CD4-positive, alpha-beta T cell treated with Interleukin-2 at 100 ng/mL for 4 hours (primary cell): ENCODE data around the gene EGLN3.
"Not testable (repeated sequence)": the region's sequence is repeated elsewhere in the genome, so short reads cannot be mapped to it uniquely, and the experiment has no call there.

ENCODE experiments used
- DNase-seq: peaks from one replicate; pipeline ENCODE4 v3.0.0-alpha.2; 2020; ENCODE audit warnings: low spot score

EGLN3 gene

DNA sequence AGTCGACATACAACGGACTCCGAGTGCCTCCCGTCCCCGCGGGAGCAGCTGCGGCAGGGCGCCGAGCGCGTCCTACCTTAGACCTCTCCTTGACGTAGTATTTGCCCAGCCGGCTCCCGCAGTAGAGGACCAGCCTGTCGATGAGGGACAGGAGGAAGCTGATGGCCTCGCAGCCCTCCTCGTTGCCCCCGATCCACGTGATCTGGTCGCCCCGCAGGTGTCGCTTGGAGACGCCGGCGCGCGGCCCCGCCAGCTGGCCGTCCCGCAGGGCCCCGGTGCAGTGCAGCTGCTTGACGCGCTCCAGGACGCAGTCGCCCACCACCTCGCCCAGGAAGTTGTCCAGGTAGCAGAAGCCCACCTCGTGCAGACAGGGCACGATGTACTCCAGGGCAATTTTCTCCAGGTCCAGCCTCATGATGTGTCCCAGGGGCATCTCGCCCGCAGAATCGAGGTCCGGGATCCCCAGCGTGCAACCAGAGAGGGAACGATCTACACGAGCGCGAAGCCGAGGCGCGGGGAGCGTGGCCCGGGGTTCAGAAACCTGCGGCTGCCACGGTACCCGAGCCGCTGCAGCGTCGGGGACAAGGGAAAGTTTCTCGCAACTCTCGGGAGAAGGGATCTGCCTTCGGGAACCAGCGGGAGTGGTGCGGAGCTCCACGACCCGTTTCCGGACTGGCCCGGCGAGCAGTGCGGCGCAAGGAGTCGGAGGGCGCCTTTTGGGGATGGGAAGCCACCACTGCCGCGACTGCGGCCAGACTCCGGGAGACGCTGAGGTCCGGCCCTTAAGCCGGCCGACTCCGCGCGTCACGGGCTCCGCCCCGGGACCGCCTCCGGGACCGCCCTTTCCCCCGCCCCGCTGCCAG lies at the start of gene EGLN3:
TSS of gene EGLN3 (minus strand) at position 755 of the 863 bp plus-strand sequence. CDS start at position 433, 322 bp downstream.
- peak; percentile 42 for DNase-seq

DNA sequence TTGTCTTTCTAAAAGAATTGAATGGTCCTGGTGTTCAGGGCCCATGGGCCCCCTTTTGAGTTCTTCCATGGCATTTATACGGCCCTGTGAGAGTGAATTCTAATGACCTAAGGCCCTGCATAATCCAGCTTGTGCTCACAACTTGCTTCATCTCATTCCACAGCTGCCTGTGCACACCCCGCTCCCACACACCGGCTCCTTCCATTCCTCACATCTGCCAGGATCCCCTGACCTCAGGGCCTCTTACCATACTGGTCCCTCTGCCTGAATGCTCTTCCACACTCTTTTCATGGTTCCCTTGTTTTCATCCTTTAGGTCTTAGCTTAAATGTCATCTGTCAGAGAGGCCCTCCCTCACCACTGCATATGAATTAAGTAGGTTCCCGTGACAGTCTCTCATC lies 49.5 kb upstream of the EGLN3 start:
- DNase-seq = no peak

DNA sequence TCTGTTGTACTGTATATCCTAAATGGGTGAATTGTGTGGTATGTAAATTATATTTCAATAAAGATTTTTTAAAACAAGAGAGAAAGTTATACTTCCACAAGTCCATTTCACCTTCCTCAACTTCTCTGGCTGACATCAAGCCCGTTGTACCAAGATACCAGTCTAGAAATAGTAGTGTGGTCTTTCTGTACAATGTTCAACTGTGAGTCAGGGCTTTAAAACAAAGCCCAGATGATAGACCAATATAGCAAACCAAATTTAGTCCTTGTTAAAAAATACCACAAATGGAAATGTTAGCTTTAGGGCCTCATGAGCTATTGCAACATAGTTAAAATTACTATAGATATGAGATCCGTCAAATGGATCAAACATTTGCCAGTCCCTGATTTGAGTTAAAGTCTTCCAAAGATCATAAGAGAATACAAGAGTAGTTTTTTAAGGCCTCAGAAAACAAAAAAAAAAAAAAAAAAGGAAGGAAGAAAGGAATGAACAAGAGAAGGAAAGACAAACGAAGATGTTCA lies 49.0 kb upstream of the EGLN3 start:
- DNase-seq = no peak

DNA sequence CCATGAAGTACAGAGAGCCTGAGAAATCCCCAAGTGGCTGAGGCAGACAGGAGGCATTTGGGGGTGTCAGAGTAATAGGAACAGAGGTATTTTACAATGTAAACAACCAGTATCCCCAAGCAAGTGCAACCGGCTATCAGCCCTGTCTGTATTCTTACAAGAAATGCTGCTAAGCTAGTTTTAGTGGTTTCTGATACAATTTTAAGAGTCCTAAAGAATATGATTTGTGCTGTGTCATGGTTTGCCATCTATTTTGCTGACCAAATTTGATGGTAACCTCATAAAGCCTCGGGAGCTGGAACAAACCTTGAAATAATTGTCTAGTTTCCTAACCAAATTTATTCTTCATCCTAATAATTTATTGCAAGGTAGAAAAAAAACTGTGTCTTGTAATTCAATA lies 46.7 kb upstream of the EGLN3 start:
- no peak for DNase-seq

DNA sequence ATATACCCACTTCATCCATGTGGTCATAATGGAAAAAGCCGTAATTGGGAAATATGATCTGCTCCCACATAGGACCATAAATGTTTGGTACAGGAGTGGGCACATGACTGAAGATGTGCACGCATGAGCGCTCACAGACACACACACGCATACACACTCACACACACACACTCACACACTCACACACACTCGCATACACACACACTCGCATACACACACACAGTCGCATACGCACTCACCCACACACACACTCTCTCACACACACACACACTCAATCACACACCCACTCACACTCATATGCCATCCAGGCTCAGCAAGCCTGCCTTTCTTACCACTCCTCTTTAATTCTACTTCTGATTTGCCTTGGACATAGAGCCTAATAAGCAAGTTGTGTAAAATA lies 45.6 kb upstream of the EGLN3 start:
- no peak for DNase-seq

DNA sequence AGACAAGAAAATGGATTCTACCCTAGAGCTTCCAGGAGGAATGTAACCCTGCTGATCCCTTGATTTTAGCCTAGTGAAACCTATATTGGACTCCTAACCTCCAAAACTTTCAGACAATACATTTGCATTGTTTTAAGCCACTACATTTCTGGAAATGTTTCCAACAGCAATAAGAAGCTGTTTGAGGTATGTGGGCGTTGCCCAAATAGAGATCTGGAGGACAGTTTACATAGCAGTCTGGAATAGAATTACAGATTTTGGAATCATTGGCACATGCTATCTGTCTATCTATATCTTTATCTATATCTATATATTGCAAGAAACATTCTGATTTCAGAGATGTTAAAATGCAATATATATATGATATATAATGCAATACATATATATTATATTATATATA lies 42.4 kb upstream of the EGLN3 start:
- no peak for DNase-seq

DNA sequence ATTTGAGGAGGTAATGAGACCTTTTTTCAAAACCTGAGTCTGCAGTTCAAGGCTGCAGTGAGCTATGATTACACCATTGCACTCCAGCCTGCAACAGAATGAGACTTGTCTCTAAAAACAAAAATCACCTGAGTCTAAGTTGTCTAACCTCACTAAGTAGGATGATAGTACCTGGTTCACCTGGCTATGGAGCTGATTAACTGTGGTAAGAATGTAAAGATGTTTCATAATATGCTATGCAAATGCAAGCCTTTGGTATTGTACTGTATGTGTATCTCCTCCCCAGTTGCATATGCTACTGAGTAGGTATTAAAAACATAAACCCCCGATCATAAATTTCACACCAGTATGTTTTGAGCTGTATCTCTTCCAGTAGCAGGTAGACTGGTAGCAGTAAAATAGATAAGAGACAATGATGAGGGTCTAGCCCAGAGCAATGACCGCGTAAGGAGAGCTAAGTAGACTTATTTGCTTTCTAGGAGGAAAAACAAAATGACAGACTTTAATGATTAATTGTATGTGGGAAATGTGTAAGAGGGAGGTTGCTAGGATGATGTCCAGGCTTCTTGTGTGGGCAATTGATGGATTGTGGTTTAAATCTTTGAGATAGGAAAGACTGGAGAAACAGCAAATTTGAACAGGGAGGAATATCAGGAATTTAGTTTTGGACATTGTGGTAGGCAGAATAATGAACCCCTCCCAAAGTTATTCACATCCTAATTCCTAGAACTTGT lies 41.6 kb upstream of the EGLN3 start:
- DNase-seq = no peak

DNA sequence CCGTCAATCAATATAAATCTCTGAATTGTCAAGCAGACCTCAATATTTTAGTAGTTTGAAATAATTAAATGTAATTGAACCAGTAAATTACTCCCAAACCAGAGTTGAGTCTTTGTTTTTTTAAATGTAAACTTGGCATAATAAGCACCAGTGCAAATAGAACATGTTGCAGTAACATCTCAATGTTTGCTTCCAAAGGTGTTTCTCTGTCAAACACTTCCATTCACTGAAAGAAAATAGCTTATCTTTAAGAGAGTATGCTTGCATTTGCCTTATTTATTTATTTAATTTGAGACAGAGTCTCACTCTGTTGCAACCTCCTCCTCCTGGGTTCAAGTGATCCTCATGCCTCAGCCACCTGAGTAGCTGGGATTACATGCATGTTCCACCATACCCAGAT lies 39.9 kb upstream of the EGLN3 start:
- DNase-seq = no peak

DNA sequence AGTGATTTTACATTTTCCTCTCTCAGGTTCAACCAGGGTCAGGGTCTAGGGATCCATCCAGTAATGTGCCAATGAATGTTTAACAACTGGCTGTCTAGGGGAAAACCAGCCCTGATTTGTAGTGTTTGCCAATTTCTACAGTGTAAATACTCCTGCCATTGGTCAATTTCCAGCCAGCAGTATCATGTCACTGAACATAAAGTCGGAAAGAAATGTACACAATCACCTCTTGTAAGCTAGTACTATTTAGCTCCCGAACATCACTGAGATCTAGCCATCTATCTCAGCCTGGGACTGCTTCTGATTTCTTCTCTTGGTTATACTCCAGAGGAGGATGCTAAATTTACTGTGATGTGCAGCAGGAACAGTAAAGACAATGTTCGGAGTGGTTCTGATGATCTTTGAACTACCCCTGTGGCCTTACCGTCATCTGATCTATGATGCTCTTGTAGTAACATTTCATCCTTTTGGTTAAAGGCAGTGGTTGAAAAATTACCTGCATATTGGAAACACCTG lies 36.7 kb upstream of the EGLN3 start:
- DNase-seq = no peak

DNA sequence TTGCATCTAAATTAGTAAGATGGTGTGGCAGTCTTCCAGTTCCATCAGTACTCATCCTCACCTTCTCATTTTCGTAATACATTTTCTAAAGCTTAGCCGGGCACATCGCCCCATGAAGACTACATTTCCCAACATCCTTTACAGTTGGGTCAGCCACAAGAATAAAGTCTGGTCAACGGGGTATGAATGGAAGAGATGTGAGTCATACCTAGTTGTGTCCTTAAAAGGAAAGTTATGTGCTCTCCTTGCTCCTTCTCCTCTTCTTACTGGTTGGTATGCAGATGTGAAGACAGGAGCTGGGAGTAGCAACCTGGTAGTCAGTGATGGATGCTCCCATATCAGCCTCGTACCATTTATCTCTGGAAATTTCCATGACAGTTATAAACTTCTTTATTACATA lies 35.9 kb upstream of the EGLN3 start:
- no peak for DNase-seq

DNA sequence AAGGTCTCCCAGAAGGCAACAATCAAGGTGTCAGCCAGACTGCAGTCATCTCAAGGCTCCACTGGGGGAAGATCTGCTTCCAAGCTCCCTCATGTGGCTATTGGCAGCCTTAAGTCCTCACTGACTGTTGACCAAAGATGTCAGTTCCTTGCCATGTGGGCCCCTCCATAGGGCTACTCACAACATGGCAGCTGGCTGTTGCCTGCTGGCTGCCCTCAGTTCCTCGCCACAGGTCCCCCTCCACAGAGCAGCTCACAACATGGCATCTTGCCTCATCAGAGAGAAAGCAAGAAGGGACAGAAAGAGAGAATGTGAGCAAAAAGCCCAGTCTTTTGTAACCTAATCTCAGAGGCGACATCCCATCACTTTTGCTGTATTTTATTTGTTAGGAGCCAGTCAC lies 34.4 kb upstream of the EGLN3 start:
- DNase-seq = no peak

DNA sequence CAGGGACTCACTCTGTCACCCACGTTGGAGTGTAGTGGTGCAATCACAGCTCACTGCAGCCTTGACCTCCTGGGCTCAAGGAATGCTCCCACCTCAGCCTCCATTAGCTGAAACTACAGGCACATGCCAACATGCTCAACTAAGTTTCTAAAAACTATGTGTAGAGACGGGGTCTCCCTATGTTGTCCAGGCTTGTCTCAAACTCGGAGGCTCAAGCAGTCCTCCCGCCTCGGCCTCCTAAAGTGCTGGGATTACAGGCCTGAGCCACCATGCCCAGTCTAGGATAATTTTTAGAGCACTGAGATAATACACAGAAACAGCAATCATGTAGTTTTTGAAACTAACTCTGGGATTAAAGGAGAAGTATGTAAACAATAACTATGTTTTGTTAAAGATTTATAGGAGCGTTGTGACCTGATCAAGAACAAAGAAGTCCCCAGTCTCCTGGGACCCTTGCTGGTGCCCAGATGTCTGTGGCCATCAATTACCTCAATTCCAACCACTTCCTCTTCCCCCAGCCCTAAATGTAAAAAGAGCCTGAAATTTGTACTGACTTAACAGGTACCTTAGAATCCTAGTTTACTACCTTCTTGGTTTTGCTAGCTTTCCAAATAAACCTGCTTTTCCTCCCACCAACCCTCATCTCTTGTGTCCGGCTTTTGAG lies 28.9 kb upstream of the EGLN3 start:
- no peak for DNase-seq

DNA sequence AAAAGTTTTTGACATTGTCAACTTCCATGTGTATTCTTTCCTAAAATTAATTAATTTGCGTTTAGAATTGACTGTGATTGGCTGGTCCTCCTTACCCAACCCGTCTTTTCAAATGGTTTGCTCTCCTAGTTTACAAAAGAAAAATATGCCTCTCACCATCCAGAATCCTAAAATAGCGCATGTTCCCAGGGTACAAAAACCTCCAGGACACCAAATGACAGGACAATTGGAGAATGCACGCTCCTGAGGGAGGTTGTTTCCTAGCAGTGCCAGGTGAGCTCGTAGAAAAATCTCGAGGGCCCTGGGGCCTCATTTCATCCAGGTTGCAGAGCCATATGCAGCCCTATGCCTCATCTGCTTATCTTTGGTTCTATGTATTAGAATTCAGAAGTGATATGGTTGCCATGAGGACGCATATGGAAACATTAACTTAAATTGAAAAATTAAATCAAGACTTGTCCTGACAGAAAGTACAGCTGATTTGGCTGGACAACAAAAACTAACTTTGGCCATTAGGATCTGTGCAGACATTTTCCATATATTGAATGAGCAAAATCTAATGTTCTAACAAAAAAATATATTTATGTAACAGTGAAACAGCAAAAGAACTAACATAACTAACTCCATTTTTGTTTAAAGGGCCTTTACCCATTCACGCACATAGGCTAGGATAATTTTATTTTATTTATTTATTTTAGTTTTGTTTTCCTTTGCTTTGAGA lies 28.2 kb upstream of the EGLN3 start:
- DNase-seq = no peak

DNA sequence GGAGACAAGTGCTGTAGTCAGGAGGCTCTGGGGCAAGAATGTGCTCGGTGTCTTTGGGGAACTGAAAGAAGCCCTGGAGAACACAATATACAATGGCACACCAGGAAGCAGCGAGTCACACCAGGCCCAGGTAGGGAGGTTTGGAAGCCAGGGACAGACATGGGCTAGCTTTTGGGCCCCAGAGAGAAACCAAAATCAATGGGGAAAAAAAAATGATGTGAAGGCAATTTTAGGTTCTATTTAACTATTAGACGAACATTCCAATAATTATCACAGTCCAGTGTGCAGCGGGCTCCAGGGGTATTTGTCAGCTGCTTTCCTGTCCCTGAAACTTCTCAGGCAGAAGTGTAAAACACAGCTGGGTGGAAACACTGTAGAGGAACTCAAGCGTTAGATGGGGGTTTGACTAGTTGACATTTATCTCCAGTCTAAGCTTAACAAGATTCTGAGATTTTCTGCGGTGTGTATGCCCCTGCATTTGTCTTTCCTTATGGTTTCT lies 21.8 kb upstream of the EGLN3 start:
- DNase-seq = no peak

DNA sequence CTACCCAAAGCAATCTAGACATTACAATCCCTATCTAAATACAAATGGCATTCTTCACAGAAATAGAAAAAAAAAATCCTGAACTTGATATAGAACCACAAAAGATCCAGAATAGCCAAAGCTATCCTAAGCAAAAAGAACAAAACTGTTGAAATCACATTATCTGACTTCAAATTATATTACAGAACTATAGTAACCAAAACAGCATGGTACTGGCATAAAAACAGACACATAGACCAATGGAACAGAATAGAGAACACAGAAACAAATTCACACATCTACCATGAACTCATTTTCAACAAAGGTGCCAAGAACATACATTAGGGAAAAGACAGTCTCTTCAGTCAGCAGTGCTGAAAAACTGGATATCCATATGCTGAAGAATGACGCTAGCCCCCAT lies 19.0 kb upstream of the EGLN3 start:
- not testable (repeated sequence) for DNase-seq

DNA sequence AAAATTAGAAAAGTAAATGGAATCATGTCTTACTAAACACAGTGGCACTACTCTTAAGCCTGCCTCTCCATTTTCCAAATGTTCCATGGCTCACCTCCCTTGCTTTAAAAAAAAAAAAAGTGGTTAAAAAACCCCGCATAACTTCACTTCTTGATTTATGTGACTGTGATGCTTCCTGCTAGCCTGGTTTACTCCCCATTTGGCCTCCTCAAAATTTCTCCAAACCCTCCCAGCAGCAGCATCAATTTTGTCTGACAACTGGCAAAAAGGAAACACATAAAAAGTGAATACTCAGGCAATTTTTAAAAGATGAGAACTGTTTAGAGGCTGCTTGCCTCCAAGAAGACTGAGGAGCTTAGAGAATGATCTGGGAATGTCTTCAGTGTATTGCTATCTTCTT lies 17.8 kb upstream of the EGLN3 start:
- DNase-seq = no peak

DNA sequence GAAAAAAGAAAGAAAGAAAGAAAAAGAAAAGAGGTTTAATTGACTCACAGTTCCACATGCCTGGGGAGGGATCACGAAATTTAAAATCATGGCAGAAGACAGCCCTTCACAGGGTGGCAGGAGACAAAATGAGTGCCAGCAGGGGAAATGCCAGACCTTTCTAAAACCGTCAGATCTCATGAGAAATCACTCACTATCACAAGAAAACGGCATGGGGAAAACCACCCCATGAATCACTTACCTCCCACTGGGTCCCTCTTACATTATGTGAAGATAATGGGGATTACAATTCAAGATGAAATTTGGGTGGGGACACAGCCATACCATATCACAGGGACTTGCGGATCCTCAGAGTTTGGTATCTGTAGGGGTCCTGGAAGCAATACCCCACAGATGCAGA lies 16.3 kb upstream of the EGLN3 start:
- no peak for DNase-seq

DNA sequence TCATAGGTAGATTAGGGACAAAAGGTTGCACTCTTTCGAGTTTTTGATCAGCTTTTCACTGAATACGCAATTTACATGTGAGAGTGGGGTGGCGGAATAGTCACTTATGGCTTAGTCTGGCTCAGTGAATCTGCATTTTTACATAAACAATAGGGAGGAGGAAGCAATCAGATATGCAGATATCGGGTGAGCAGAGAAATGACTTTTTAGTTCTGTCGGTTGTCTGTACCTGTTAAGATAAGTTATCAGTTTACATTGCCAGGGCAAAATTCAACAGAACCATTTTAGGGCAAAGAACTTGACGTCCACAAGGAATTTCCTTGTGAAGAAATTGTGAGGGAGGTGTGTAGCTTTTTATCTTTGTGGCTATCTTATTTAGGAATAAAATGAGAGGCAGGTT lies 15.4 kb upstream of the EGLN3 start:
- no peak for DNase-seq

DNA sequence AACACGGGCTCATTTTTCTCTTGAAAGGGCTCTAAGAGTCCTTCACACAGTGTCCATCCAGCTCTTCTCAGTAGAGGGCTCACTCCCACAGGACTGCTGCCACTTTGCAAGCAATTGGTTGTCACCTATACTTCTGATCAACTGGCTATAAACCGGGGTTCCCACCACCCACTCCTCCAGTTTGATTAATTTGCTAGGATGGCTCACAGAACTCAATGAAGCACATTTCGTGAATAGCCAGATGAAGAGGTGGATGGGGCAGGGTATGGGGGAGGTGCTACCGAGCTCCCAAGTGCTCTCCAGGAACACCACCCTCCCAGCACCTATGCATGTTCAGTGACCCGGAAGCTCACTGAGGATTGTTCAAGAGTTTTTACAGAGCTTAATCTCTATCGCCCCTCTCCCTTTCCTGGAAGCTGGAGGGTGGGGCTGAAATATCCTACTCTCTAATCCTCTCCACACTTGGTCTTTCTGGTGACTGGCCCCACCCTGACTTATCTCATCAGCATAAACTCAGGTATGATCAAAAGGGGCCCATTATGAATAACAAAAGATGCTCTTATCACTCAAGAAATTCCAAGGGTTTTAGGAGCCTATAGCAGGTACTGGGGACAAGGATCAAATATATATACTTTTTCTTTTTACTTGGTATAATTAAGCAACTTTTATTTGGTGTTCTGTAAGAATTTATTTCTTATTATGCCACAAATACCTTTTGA lies 13.9 kb upstream of the EGLN3 start:
- no peak for DNase-seq

DNA sequence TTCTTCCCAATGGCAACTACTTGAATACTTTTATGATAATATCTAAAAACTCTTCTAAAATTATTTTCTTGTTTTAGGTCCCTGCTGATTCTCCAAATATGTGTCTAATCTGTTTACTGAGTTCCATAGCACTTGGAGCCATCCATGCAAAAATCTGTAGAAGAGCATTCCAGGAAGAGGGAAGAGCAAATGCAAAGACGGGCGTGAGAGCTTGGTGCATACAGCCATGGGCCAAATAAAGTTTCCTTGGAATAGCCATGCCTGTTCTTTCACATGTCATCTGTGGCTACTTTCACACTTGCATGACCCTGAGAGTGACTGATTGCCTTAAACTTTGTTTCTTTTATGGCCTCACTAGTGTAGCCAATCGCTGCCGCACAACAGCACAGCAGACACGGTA lies 13.0 kb upstream of the EGLN3 start:
- no peak for DNase-seq

DNA sequence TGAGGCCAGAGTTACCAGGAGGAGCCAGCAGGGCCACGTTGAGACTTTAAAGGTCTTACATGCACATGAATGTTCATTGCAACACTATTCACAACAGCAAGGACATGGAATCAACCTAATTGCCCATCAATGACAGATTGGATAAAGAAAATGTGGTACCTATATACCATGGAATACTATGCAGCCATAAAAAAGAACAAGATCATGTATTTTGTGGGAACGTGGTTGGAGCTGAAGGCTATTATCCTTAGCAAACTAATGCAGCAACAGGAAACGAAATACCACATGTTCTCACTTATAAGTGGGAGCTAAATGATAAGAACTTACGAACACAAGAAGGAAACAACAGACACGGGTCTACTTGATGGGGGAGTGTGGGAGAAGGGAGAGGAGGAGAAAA lies 11.6 kb upstream of the EGLN3 start:
- not testable (repeated sequence) for DNase-seq
